Stimulated activated CD4-positive, alpha-beta T cell treated with anti-CD3 and anti-CD28 coated beads, TNF-alpha, amount 100 ng/mL, for 4 hours (primary cell): Measurements from ENCODE around the gene PWWP2A.
"Not testable (repeated sequence)": the region's sequence is repeated elsewhere in the genome, so short reads cannot be mapped to it uniquely, and the experiment has no call there.

Experiments
- DNase-seq, 3 experiments: peaks; one replicate each; pipeline ENCODE4 v3.0.0-alpha.2; 2020; ENCODE audit warnings: low read depth in 3 of 3

Gene PWWP2A

DNA sequence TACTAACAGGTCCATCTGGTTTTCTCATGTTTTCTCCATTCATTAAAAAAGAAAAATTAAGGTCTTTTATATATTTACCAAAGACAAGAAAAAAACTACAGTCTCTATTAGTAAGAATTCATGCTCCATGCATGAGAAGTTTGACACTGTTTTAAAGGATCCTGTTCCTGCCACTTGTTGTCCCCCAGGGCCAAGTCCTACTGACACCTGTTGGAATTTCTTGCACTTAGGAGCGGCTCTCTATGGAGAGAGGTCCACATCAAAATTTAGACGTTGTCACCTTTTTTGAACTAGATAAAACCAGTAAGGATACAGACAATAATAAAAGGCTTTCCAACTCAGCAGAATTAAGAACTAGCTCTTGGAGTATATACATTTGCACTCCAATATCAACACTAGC is 42.3 kb downstream of the PWWP2A start:
- DNase-seq, result no peak

DNA sequence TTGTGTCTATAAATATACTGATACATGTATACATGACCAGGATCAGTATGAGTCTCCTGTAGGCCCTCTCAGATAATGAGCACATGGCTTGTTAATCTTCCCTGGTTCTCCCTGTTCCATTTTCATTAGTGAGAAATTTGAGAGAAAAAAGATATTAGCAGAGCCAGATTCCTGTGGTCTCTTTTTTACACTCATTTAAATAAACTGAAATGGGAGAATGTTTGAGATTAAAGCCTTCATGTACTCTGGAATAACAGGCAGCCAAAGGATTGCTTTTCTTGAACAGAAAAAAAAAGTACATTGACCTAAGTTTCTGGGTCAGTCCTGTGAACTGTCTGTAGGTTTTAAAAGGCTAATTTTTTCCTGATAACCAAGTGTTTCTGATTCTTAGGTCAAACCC is 44.2 kb downstream of the PWWP2A start:
- no peak for DNase-seq

DNA sequence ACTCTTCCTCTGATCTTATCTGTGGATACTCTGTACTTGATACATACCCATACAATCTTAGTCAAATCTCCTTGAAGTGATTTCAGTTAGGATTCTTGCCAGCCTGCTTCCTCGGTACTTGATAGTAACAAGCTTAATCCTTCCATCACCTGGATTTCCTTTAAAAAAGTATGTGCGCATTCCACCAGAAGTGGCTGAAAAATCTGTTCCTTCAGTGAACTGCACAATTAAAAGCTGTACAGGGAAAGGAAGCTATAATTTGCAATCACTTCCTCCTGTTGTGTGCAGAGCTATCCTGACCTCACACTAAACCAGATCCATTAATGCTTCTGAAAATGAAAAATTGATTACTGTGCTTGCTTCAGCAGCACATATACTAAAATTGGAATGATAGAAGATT is 47.3 kb downstream of the PWWP2A start:
- DNase-seq, result no peak

DNA sequence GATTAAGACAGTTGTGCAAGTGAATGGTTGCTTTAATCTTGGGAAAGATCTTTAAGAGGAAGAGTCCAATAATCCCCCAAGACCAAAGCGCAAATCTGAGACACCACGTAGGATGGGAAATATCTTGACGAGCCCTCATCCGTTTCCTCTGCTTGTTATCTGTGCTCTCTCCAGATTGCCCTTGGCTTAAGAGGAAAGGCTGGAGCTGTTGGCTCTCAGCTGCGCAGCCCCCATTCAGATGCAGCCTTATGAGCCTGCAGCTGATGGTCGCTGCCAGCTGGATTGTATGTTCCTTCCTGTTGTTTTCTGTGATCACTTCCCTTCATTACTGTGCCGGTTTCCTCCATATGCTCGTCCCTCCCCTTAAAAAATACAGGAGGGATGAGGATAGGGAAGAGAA is 47.7 kb downstream of the PWWP2A start:
- DNase-seq, result no peak

DNA sequence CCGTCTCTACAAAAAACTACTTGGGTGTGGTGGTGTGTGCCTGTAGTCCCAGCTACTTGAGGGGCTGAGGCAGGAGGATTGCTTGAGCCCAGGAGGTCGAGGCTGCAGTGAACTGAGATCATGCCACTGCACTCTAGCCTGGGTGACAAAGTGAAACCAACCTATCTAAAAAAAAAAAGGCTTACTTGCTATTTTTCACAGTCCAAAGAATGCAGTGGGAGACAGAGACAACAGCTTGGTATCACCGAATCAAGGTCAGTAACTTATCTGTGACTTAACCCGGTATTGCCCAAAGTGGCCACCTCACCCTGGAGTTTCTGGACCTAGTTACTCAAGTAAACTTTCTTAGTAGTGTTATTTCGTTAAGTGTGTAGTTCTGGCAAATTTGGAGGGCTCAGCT is 50.1 kb downstream of the PWWP2A start:
- not testable (repeated sequence) for DNase-seq

DNA sequence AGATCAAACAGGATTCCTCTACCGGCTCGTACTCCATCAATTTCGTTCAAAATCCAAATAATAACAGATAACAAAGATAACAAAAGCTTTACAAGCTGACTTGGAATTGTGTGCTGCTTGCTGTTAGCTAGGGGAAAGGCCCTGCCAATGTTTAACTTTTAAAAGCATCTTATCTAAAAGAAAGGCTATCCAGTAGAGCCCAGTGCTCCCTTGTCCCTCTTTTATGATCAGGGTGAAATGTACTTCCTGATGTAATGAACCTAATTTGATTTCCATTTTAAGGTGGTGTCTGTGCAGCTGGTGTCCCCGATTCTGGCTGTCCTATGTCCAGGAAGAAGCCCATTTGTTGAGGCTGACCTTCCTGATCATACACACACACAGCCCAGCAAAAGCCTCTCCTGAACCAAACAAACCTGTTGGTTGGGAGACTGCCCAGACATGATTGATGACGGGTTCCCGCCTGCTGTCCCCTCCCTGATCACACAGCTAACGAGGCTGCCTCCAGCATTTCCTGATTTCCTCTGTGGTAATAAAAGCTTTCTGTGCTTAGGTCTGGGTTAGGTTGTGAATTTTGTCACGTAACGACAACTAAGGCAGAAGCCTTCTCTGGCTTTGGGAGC is 54.1 kb downstream of the PWWP2A start:
- DNase-seq, result no peak

DNA sequence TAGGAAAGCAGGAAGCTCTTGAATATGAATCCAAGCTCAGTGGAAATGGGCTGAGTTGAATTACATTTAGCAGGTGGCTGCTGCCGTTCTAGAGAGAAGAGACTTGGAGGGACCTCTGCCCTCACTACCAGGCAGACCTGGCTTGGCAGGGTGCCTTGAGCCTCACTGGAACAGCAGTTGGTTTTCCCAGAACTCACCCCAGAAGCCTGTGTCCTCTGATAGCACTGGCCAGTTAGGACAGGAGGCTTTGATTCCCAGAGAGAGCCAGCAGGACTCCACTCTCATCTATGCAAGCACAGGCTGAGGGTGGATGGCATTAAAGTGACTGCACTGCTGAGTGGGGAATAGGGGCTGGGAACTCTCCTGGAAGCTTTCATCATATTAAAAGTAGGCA is 54.8 kb downstream of the PWWP2A start:
- no peak for DNase-seq

DNA sequence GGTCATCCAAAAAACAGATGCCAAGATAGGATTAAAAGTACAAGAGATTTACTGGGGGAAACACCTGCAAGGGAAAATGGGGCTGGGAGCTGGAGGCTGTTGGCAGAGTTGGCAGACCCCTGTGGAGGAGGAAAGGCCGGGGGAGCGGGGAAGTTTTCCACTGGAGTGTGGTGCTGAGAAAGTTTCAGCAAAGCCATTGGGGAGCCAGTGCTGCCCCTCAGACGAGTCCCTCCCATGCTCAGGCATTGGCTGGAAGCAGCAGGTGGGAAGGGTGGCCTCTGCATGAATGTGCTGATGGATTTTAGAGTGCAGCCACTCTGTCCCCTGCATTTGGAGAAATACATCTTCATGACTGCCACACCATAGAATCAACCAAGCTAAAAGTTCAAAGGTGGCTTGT is 57.5 kb downstream of the PWWP2A start:
- no peak for DNase-seq

DNA sequence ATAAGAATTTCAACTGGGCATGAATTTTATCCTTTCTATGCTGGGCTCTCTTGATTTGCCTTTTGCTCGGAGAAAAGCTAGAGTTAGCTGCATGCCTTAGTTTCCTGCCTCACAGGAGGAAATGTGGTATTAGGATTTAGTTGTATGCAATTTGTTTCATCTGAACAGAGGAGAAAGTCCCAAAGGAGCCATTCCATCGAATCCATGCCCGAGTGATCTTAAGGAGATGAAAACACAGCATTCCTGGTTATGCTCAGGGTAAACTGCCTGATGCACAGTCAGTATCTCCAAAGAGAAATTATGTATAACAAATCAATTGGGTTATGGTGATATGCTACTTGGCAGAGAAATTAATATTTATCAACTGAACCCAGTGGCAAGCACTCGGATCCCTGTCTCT is 59.2 kb downstream of the PWWP2A start:
- no peak for DNase-seq

DNA sequence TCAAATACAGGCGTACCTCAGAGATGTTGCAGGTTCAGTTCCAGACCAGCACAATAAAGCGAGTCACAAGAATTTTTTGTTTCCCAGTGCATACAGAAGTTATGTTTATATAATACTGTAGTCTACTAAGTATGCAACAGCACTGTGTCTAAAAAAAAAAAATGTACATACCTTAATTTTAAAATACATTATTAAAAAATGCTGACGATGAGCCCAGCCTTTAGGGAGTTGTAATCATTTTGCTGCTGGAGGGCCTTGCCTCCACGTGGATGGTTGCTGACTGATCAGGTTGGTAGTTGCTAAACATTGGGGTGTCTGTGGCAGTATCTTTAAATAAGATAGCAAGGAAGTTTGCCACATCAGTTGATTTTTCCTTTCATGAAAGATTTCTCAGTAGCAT is 62.0 kb downstream of the PWWP2A start:
- no peak for DNase-seq

DNA sequence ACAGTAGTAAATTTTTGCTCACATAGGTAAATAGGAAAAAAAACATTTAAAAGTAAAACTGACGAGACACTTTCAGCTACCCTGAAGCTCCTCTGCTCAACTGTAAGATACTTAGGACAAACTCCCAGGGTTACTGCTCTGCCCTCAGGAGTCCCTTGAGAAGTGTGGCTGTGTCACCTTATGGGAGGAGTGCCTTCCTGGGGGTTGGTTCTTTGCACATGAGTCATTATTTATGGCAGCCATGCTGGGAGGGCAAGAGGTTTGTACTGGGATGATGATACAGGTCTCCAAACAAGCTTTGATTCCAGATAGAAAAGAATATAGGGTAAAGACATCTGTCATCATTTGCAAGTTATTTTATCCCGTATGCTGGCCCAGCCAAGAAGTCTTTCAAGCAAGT is 64.4 kb downstream of the PWWP2A start:
- no peak for DNase-seq

DNA sequence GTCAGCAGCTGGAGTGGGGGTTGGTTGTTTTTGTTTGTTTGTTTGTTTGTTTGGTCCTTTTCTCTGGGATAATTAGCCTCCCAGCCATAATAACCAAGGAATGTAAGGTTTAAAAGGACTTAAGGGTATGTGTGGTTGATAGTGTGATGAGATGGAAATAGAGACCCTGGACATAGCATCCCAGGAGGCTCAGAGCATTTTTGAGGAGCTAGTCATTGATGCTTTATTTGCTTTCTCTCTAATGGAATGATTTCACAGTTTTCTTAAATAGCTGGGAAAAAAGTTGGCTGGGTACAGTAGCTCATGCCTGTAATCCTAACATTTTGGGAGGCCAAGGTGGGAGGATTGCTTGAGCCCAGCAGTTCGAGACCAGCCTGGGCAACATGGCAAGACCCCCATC is 65.2 kb downstream of the PWWP2A start:
- DNase-seq, result no peak

DNA sequence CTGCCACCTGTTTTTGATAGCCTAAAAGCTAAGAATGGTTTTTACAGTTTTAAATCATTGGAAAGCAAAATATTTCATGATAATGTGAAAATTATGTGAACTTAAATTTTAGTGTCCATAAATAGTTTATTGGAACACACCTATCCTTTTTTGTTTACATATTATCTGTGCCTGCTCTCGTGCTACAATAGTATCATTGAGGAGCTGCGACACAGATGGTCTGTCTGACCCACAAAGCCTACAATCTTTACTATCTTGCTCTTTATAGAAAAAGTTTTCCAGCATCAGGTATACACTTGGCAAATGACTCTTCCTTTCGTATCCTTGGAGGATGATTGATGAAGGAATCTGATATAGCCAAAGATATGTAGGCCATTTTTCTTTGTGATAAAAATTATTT is 70.2 kb downstream of the PWWP2A start:
- DNase-seq, result no peak

DNA sequence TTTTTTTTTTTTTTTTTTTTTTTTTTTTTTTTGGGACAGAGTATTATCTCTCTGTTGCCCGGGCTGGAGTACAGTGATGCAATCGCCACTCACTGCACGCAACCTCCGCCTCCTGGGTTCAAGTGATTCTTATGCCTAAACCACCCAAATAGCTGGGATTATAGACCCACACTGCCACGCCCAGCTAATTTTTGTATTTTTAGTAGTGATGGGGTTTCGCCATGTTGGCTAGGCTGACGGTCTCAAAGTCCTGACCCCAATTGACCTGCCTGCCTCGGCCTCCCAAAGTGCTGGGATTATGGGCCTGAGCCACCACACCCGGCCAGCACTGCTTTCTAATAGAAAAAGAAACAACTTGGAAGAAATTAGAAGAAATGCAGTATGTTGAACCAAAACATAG is 71.1 kb downstream of the PWWP2A start:
- no peak for DNase-seq

DNA sequence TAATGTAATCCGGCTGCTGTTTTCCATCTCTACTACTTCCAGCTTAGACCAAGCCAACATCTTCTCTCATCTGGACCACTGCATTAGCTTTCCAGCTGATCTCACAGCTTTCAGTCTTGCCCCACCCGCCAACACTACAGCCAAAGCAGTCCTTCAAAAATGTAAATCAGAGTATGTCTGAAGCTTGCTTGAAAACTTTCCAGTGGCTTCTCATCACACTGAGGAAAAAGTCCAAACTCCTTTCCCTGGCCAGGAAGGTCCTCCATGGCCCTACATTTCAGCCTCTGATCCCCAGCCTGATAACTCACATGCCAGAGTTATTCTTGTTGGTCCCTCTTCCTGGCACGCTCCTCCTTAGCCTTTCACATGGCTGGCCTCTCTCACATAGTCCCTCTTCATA is 71.8 kb downstream of the PWWP2A start:
- DNase-seq, result no peak

DNA sequence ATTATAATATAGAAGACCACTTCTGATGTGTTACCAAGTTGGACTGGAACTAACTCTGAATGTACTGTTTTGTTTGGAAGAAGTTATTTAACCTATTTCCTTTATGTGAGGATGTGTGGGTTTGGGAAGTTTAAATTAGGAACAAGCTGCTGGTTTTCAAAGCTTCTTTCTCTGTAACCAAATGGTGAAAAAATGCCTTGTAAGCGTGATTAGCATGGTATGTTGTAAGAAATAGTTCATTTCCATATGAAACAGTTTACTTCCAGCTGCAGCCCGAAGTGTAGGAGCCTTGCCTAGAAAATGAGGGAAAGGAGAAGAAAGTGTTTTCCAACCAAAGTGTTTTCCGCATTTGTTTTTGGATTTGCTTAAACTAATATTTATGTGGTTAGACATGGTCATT is 74.3 kb downstream of the PWWP2A start:
- DNase-seq, result no peak

DNA sequence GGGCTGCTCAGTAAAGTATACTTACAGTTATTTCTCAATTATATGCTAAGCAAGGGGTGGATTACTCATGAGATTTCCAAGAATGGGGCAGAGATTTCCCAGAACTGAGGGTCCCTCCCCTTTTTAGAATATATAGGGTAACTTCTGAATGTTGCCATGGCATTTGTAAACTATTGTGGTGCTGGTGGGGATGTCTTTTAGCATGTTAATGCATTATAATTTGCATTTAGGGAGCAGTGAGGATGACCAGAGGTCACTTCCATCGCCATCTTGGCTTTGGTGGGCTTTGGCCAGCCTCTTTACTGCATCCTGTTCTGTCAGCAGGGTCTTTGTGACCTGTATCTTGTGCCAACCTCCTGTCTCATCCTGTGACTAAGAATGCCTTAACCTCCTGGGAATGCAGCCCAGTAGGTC is 74.9 kb downstream of the PWWP2A start:
- no peak for DNase-seq

DNA sequence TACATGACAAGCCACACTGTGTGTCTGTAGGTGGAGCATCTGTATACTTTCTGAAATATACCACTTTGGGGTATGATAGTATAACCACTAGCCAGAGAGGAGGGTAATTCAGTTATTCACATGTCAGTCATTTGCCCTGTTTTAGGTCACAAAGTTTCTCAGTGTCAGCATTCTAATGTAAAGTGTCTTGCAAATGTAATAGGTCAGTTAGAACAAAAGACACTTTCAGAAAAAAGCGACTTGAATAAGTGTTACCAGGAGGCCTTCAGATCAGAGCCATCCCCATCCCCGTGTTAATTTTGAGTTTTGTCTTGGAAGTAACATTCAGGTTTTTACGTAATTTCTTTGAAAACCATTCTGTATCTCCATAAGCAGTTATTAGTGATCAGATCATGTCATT is 76.6 kb downstream of the PWWP2A start:
- no peak for DNase-seq
